GM21825 (cell line): ENCODE results near the gene SLC38A3.

Experiments used
- ATAC-seq: cut with Tn5 transposase; IDR thresholded peaks from one replicate; pipeline ENCODE4 v1.9.1; 2021; ENCODE audit warnings: mild to moderate bottlenecking, moderate library complexity; ENCODE audit not compliant: unreplicated experiment

The SLC38A3 gene

GRCh38 chr3:50204804-50205412, at the start of gene SLC38A3:
SLC38A3 (plus strand) TSS chr3:50205271; CDS start chr3:50214200, 8,929 bp downstream.
- no peak for ATAC-seq

GRCh38 chr3:50155491-50155878, 49.6 kb upstream of the SLC38A3 start:
- no peak for ATAC-seq

GRCh38 chr3:50155891-50156290, 49.2 kb upstream of the SLC38A3 start:
- ATAC-seq: no peak

- no peak for ATAC-seq
Observed at GRCh38 chr3:50156549-50157493, 48.2 kb upstream of the SLC38A3 start.

- no peak for ATAC-seq
Observed at GRCh38 chr3:50157827-50158529, 47.1 kb upstream of the SLC38A3 start.

- ATAC-seq: no peak
Observed at GRCh38 chr3:50158530-50159146, 46.4 kb upstream of the SLC38A3 start.

- ATAC-seq: no peak
Observed at GRCh38 chr3:50160561-50160983, 44.5 kb upstream of the SLC38A3 start.

- no peak for ATAC-seq
Observed at GRCh38 chr3:50161320-50161719, 43.8 kb upstream of the SLC38A3 start.

- ATAC-seq: no peak
Observed at GRCh38 chr3:50162034-50162883, 42.8 kb upstream of the SLC38A3 start.

GRCh38 chr3:50163572-50164455, 41.3 kb upstream of the SLC38A3 start:
- ATAC-seq: no peak

GRCh38 chr3:50164481-50164880, 40.6 kb upstream of the SLC38A3 start:
- no peak for ATAC-seq

GRCh38 chr3:50164984-50165909, 39.8 kb upstream of the SLC38A3 start:
- ATAC-seq: no peak

GRCh38 chr3:50165910-50166538, 39.0 kb upstream of the SLC38A3 start:
- ATAC-seq: no peak

GRCh38 chr3:50166620-50167019, 38.5 kb upstream of the SLC38A3 start:
- no peak for ATAC-seq

- ATAC-seq: no peak
Observed at GRCh38 chr3:50167069-50167840, 37.8 kb upstream of the SLC38A3 start.

- no peak for ATAC-seq
Observed at GRCh38 chr3:50167841-50168209, 37.2 kb upstream of the SLC38A3 start.

- no peak for ATAC-seq
Observed at GRCh38 chr3:50168388-50168787, 36.7 kb upstream of the SLC38A3 start.
